Right lobe of liver (tissue), 4 donors: ENCODE results near the gene TSTD2.

ENCODE experiments used
- CTCF ChIP-seq, 4 donors: fragments of 200-600 bp in 3 of 4; fragments of 450-650 bp in 1 of 4; IDR thresholded peaks; one replicate each; pipeline versions ENCODE4 v1.5.1 to v1.8.0; 2016 to 2022; ENCODE audit warnings: antibody characterized with exemption in 4 of 4, mild to moderate bottlenecking in 2 of 4
- POLR2A ChIP-seq: fragments of 450-650 bp; IDR thresholded peaks from one replicate; pipeline ENCODE4 v1.6.1; 2017; ENCODE audit warnings: antibody characterized with exemption, mild to moderate bottlenecking
- donor health status: DM: no; HTN: no; CAD: no.
- donor health status: DM: no; HTN: no; CAD: no.
- donor health status: DM: no; HTN: yes; CAD: no.

GRCh38 chr9:97577051-97577450 lies 56.1 kb downstream of the TSTD2 start:
- TF ChIP-seq CTCF (IDR thresholded peaks at IDR 0.05) (no peak), POLR2A (no peak)
